Keratinocyte (primary cell): ENCODE data around the gene WASF2. TPM values are rescaled to one million over a fixed set of nuclear protein-coding genes. Genes with fewer than 3 reads are reported as not detected.
A peak's percentile ranks its signal among the peaks of the same experiment; 100 is the strongest.

Experiments used
- DNase-seq: peaks from one replicate; pipeline ENCODE4 v3.0.0-alpha.2; 2011; ENCODE audit warnings: low read depth, missing footprints, low spot score
- FAIRE-seq: peaks from 2 replicates; lab custom pipeline; 2011; peaks lifted over from hg19 to GRCh38; lab: Jason Lieb, UNC
- H2AFZ ChIP-seq: 2 replicates; pipeline ENCODE4 v1.6.0; 2012; ENCODE audit warnings: low read length, control low read depth, inconsistent platforms; ENCODE audit not compliant: control insufficient read depth
- H3K27ac ChIP-seq: 2 replicates; pipeline ENCODE4 v1.5.1; 2011; ENCODE audit warnings: low read length; ENCODE audit not compliant: control insufficient read depth, insufficient read depth
- H3K27me3 ChIP-seq: 3 replicates; pipeline ENCODE4 v1.6.0; 2011; ENCODE audit warnings: low read length; ENCODE audit not compliant: control insufficient read depth, insufficient read depth; ENCODE audit errors: extremely low read depth
- H3K36me3 ChIP-seq, 2 experiments: 2 replicates in 1 of 2; 3 replicates in 1 of 2; pipeline ENCODE4 v1.5.1; 2011; ENCODE audit warnings: low read length in 2 of 2, mild to moderate bottlenecking in 1 of 2; ENCODE audit not compliant: control insufficient read depth in 2 of 2, insufficient read depth in 2 of 2; ENCODE audit errors: extremely low read depth in 1 of 2
- H3K4me1 ChIP-seq: 3 replicates; pipeline ENCODE4 v1.5.1; 2011; ENCODE audit warnings: low read length; ENCODE audit not compliant: control insufficient read depth, insufficient read depth; ENCODE audit errors: extremely low read depth
- H3K4me2 ChIP-seq: 3 replicates; pipeline ENCODE4 v1.6.0; 2011; ENCODE audit warnings: low read depth, low read length; ENCODE audit not compliant: control insufficient read depth, insufficient read depth; ENCODE audit errors: extremely low read depth
- H3K4me3 ChIP-seq, 3 experiments: fragments of 200-600 bp in 1 of 3; sonication (generic) in 1 of 3; 2 replicates in 2 of 3; 3 replicates in 1 of 3; pipeline ENCODE4 v1.5.1; 2011 to 2016; ENCODE audit warnings: low read length in 3 of 3, mild to moderate bottlenecking in 3 of 3, control low read depth in 2 of 3, inconsistent platforms in 1 of 3, low read depth in 1 of 3, mixed read lengths in 1 of 3, mixed run types in 1 of 3, moderate library complexity in 1 of 3; ENCODE audit not compliant: control insufficient read depth in 2 of 3, insufficient read depth in 2 of 3; ENCODE audit errors: extremely low read depth in 1 of 3
- H3K79me2 ChIP-seq: 2 replicates; pipeline ENCODE4 v1.6.0; 2012; ENCODE audit warnings: low read length; ENCODE audit not compliant: control insufficient read depth, insufficient read depth
- H3K9ac ChIP-seq: 3 replicates; pipeline ENCODE4 v1.6.0; 2011; ENCODE audit warnings: low read length; ENCODE audit not compliant: control insufficient read depth, insufficient read depth; ENCODE audit errors: extremely low read depth
- H3K9me1 ChIP-seq: 3 replicates; pipeline ENCODE4 v1.6.0; 2011; ENCODE audit warnings: low read length; ENCODE audit not compliant: control insufficient read depth, insufficient read depth; ENCODE audit errors: extremely low read depth
- H3K9me3 ChIP-seq: 2 replicates; pipeline ENCODE4 v1.5.1; 2012; ENCODE audit warnings: low read depth, low read length; ENCODE audit not compliant: control insufficient read depth
- H4K20me1 ChIP-seq: 3 replicates; pipeline ENCODE4 v1.6.0; 2011; ENCODE audit warnings: low read length; ENCODE audit not compliant: control insufficient read depth, insufficient read depth; ENCODE audit errors: extremely low read depth
- CTCF ChIP-seq, 3 experiments: IDR thresholded peaks in 1 of 3; conservative IDR thresholded peaks in 1 of 3; optimal IDR thresholded peaks in 1 of 3; 2 replicates in 2 of 3; 3 replicates in 1 of 3; pipeline versions ENCODE3 to v1.5.1; 2011; ENCODE audit warnings: low read length in 3 of 3, mild to moderate bottlenecking in 3 of 3, moderate library complexity in 2 of 3, control low read depth in 1 of 3, inconsistent platforms in 1 of 3; ENCODE audit not compliant: insufficient read depth in 2 of 3; ENCODE audit errors: extremely low read depth in 1 of 3
- EZH2 ChIP-seq: IDR thresholded peaks from one replicate; pipeline ENCODE4 v1.6.1; 2012; ENCODE audit warnings: inconsistent platforms, mild to moderate bottlenecking, low read length, moderate library complexity
- dilution Hi-C: fragments of 300-500 bp; cut with MboI; formaldehyde crosslinking; loops from one replicate; pipeline ENCODE4 v1.7.0; 2020; ENCODE audit warnings: low sequenced_read_pairs; ENCODE audit not compliant: extremely low pct_ligation_motif_present
- polyA plus RNA-seq, 5 experiments: library from polyadenylated mRNA; depleted of rRNA in 3 of 5; stranded (reverse) in 3 of 5; stranded (forward) in 1 of 5; unstranded in 1 of 5; fragments of >200 nt; gene quantifications; 1 replicate in 1 of 5; 2 replicates in 3 of 5; 3 replicates in 1 of 5; pipeline versions ENCODE4 v1.2.1 to v1.2.3, GENCODE V29; 2011 to 2012; ENCODE audit warnings: missing spikeins in 2 of 5, low read depth in 1 of 5, low replicate concordance in 1 of 5

Gene WASF2
- polyA plus RNA-seq, 1 donor (not counting 4 experiments of a cell fraction or from before 2014, with no cell fraction given), result 42.9 TPM

DNA sequence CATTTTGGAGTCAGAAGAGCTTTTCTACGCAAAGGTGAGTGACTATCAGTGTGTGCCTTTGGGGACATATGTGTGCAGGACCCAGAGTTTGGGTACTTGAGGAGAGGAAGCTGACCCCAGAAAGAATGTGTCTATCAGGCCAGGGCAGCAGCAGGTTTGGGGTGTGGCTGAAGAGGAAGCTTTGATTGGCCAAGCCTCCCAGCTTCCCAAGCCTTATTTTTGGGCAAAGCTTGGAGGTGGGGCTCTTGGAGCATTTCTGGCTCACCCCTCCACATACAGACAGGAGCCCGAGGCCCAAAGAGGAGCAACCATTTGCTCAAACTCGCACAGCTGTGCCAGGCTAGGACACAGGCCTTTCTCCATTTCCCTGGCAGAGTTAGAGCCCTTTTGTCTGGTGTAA, 92.9 kb downstream of the WASF2 start:
- Histone ChIP-seq H3K4me1 (peaks cover 14% of the 10 kb centered on the region), H3K9ac (no peak overlapping the region), H3K9me1 (no peaks in the 10 kb centered on the region), H3K36me3 (no peaks in the 10 kb centered on the region), H4K20me1 (no peaks in the 10 kb centered on the region), H3K4me3 (no peak overlapping the region), H3K9me3 (no peaks in the 10 kb centered on the region), H3K4me2 (no peak overlapping the region), H2AFZ (no peak overlapping the region), H3K27me3 (no peaks in the 10 kb centered on the region), H3K79me2 (peaks cover 15% of the 10 kb centered on the region), H3K27ac (no peak overlapping the region)
- FAIRE-seq, result no peak
- dilution Hi-C loops, result no loop called here
- no peak for DNase-seq
- TF ChIP-seq EZH2, result no peak

DNA sequence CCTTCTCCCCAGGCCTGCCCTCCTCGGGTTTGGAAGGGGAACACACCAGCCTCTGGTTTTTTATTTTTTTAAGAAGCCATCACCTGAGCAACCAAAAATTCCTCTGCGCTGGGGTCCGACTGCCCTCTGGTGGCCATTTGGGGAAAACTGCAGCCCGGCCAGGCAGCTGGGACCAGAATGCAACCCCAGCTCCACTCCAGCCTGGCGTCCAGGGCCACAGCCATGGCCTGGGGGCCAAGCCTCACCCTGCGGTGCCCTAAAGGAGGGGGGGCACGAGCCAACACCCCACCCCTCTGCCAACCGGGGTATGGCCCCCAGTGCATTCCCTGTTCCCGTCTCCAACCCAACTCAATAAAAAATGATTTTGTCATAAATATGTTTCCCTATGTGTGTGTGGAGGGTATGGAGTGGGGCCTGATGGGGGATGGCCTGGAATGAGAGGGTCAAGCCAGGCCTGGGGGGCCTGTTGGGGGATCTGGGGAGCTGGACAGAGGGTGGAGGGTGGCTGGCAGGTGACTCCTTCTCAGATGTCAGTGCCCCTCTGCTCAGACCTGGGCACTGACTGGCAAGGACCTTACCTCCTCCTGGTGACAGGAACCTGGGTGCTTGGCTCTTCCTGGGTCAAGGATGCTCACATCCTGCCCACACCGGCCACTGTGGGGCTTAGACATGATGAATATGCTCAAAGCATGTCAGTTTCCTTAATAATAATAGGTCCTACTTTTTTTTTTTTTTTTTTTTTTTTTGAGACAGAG, 94.3 kb downstream of the WASF2 start:
- H3K4me2 ChIP-seq, result no peak overlapping the region
- H3K79me2 ChIP-seq, result peaks cover 15% of the 10 kb centered on the region
- no peak for DNase-seq
- H3K4me1 ChIP-seq, result peaks cover 21% of the 10 kb centered on the region
- dilution Hi-C loops, result no loop called here
- H3K9ac ChIP-seq, result no peak overlapping the region
- no peaks in the 10 kb centered on the region for H3K9me1 ChIP-seq
- H3K9me3 ChIP-seq, result no peaks in the 10 kb centered on the region
- no peaks in the 10 kb centered on the region for H3K27me3 ChIP-seq
- TF ChIP-seq CTCF (optimal IDR thresholded peaks at IDR 0.05 in 1 of 3, IDR thresholded peaks at IDR 0.05 in 1 of 3, conservative IDR thresholded peaks at IDR 0.05 in 1 of 3; ENCODE audit: extremely low read depth in 1 of 3, insufficient read depth in 2 of 3, low read length in 3 of 3) (peak; percentile 83 to 97 (median 92)), EZH2 (no peak)
- no peaks in the 10 kb centered on the region for H3K36me3 ChIP-seq
- H2AFZ ChIP-seq, result no peak overlapping the region
- no peak for FAIRE-seq
- H4K20me1 ChIP-seq, result no peaks in the 10 kb centered on the region
- no peak overlapping the region for H3K27ac ChIP-seq
- no peak overlapping the region for H3K4me3 ChIP-seq
